Left kidney (tissue), 2 donors: Measurements from ENCODE around the gene FBLN2. TPM values are rescaled to one million over a fixed set of nuclear protein-coding genes. Genes with fewer than 3 reads are reported as not detected.

Experiments used
- DNase-seq: peaks from one replicate; pipeline ENCODE4 v3.0.0-alpha.2; 2013
- polyA plus RNA-seq: library from polyadenylated mRNA; unstranded; fragments of 120-200 nt; gene quantifications from one replicate; pipeline ENCODE4 v1.2.1, GENCODE V29; 2013; ENCODE audit not compliant: insufficient read length

The FBLN2 gene
- polyA plus RNA-seq, 1 donor, result 17.9 TPM

- no peak for DNase-seq
Observed at GRCh38 chr3:13686367-13687160, 137.6 kb downstream of the FBLN2 start.

GRCh38 chr3:13687517-13687943 lies 138.6 kb downstream of the FBLN2 start:
- DNase-seq, result peak; percentile 20

Other genes starting within 250 kb of the FBLN2 start
- gene NUP210, start 128.8 kb upstream of the FBLN2 start, polyA plus RNA-seq, result 28.9 TPM
- gene HDAC11, start 68.8 kb upstream of the FBLN2 start, polyA plus RNA-seq, result 14.8 TPM